HEK293 (cell line): ENCODE measurements around the gene MRPS18B.

Experiments
- CTCF ChIA-PET: fragments of 350-600 bp; formaldehyde crosslinking; extraction: SDS; loops from one replicate; lab custom pipeline; 2021; ENCODE audit warnings: antibody characterized with exemption; lab: Yijun Ruan, JAX
- POLR2A ChIA-PET: fragments of 300-600 bp; formaldehyde crosslinking; extraction: SDS; loops from one replicate; lab custom pipeline; 2020; ENCODE audit warnings: antibody characterized with exemption, inconsistent platforms; lab: Yijun Ruan, JAX
- H3K27ac ChIP-seq: fragments of 200-500 bp; sonication (Bioruptor generic); 2 replicates; pipeline ENCODE4 v1.5.1; 2014; ENCODE audit warnings: low read depth, low read length, control low read depth, inconsistent platforms; ENCODE audit errors: extremely low read depth
- H3K36me3 ChIP-seq, 2 experiments: fragments of 200-500 bp in 1 of 2; sonication (Bioruptor generic) in 1 of 2; 1 replicate in 1 of 2; 2 replicates in 1 of 2; pipeline ENCODE4 v1.5.1; 2014 to 2017; ENCODE audit warnings: inconsistent platforms in 2 of 2, low read length in 2 of 2; ENCODE audit not compliant: control insufficient read depth in 2 of 2, insufficient read depth in 1 of 2
- H3K4me1 ChIP-seq: fragments of 200-500 bp; sonication (Bioruptor generic); 2 replicates; pipeline ENCODE4 v1.5.1; 2014; ENCODE audit warnings: mild to moderate bottlenecking, low read length, inconsistent platforms; ENCODE audit not compliant: control insufficient read depth, insufficient read depth
- H3K4me3 ChIP-seq: 2 replicates; pipeline ENCODE4 v1.5.1; 2011; ENCODE audit warnings: low read depth, mild to moderate bottlenecking, control low read depth, low read length, moderate library complexity
- H3K9me3 ChIP-seq: fragments of 200-500 bp; sonication (Bioruptor generic); 2 replicates; pipeline ENCODE4 v1.5.1; 2014; ENCODE audit warnings: low read depth, low read length, inconsistent platforms; ENCODE audit not compliant: control insufficient read depth, insufficient read depth
- GFI1B ChIP-seq: fragments of 450-650 bp; formaldehyde crosslinking; IDR thresholded peaks from 2 replicates; pipeline ENCODE4 v1.5.1; 2016; ENCODE audit warnings: missing biosample characterization, missing genetic modification characterization
- KLF1 ChIP-seq: fragments of 450-650 bp; formaldehyde crosslinking; IDR thresholded peaks from 2 replicates; pipeline ENCODE4 v1.5.1; 2016; ENCODE audit warnings: missing biosample characterization, missing genetic modification characterization
- KLF8 ChIP-seq: fragments of 450-650 bp; formaldehyde crosslinking; IDR thresholded peaks from 2 replicates; pipeline ENCODE4 v1.5.1; 2016; ENCODE audit warnings: missing biosample characterization, missing genetic modification characterization
- PRDM10 ChIP-seq: fragments of 450-650 bp; formaldehyde crosslinking; IDR thresholded peaks from 2 replicates; pipeline ENCODE4 v1.5.1; 2016; ENCODE audit warnings: missing biosample characterization, missing genetic modification characterization
- ZBTB21 ChIP-seq: fragments of 450-650 bp; formaldehyde crosslinking; IDR thresholded peaks from 2 replicates; pipeline ENCODE4 v1.5.1; 2017; ENCODE audit warnings: missing biosample characterization, missing genetic modification characterization
- ZEB2 ChIP-seq: fragments of 450-650 bp; formaldehyde crosslinking; IDR thresholded peaks from 2 replicates; pipeline ENCODE4 v1.5.1; 2016; ENCODE audit warnings: missing biosample characterization, missing genetic modification characterization
- ZNF121 ChIP-seq: fragments of 450-650 bp; formaldehyde crosslinking; IDR thresholded peaks from 2 replicates; pipeline ENCODE4 v1.5.1; 2016; ENCODE audit warnings: missing biosample characterization, missing genetic modification characterization
- ZNF138 ChIP-seq: fragments of 450-650 bp; formaldehyde crosslinking; IDR thresholded peaks from 2 replicates; pipeline ENCODE4 v1.5.1; 2016; ENCODE audit warnings: missing biosample characterization, missing genetic modification characterization, borderline replicate concordance
- ZNF2 ChIP-seq: fragments of 450-650 bp; formaldehyde crosslinking; IDR thresholded peaks from 2 replicates; pipeline ENCODE4 v1.5.1; 2016; ENCODE audit warnings: missing biosample characterization, missing genetic modification characterization
- ZNF211 ChIP-seq: fragments of 450-650 bp; formaldehyde crosslinking; IDR thresholded peaks from 2 replicates; pipeline ENCODE4 v1.5.1; 2016; ENCODE audit warnings: low read depth, missing biosample characterization, missing genetic modification characterization
- ZNF280D ChIP-seq: fragments of 450-650 bp; formaldehyde crosslinking; IDR thresholded peaks from 2 replicates; pipeline ENCODE4 v1.5.1; 2016; ENCODE audit warnings: missing biosample characterization, missing genetic modification characterization
- ZNF514 ChIP-seq: fragments of 450-650 bp; formaldehyde crosslinking; IDR thresholded peaks from 2 replicates; pipeline ENCODE4 v1.5.1; 2016; ENCODE audit warnings: missing biosample characterization, missing genetic modification characterization
- ZNF544 ChIP-seq: fragments of 450-650 bp; formaldehyde crosslinking; IDR thresholded peaks from 2 replicates; pipeline ENCODE4 v1.5.0; 2017; ENCODE audit warnings: missing biosample characterization, missing genetic modification characterization
- ZNF707 ChIP-seq: fragments of 450-650 bp; formaldehyde crosslinking; IDR thresholded peaks from 2 replicates; pipeline ENCODE4 v1.5.1; 2016; ENCODE audit warnings: missing biosample characterization, missing genetic modification characterization
- ZNF777 ChIP-seq: fragments of 450-650 bp; formaldehyde crosslinking; IDR thresholded peaks from 2 replicates; pipeline ENCODE4 v1.5.1; 2017; ENCODE audit warnings: missing biosample characterization, missing genetic modification characterization, borderline replicate concordance
- TF ChIP-seq, protein P1 (sequence below): fragments of 450-650 bp; formaldehyde crosslinking; IDR thresholded peaks from 2 replicates; pipeline ENCODE4 v1.5.1; 2016; ENCODE audit warnings: missing biosample characterization, missing genetic modification characterization
- TF ChIP-seq, protein P2 (sequence below): fragments of 450-650 bp; formaldehyde crosslinking; IDR thresholded peaks from 2 replicates; pipeline ENCODE4 v1.5.1; 2016; ENCODE audit warnings: missing biosample characterization, missing genetic modification characterization, borderline replicate concordance

The MRPS18B gene

GRCh38 chr6:30573113-30573512 lies 44.5 kb upstream of the MRPS18B start:
- no peak overlapping the region for H3K27ac ChIP-seq
- POLR2A ChIA-PET, result interaction anchor here (1.0 kb wide), 2 partner anchors 40 to 42 kb away, joined by 3 to 5 read pairs; no protein-coding TSS in a partner anchor
- peaks cover 9% of the 10 kb centered on the region; the same call in 1 of the 2 replicates for H3K4me1 ChIP-seq
- no peak for TF ChIP-seq ZNF544 (tag by site-specific recombination)
- TF ChIP-seq, protein P1, sequence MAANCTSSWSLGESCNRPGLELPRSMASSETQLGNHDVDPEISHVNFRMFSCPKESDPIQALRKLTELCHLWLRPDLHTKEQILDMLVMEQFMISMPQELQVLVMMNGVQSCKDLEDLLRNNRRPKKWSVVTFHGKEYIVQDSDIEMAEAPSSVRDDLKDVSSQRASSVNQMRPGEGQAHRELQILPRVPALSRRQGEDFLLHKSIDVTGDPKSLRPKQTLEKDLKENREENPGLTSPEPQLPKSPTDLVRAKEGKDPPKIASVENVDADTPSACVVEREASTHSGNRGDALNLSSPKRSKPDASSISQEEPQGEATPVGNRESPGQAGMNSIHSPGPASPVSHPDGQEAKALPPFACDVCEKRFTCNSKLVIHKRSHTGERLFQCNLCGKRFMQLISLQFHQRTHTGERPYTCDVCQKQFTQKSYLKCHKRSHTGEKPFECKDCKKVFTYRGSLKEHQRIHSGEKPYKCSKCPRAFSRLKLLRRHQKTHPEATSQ (tag by site-specific recombination), result no peak
- no peak for TF ChIP-seq ZEB2 (tag by site-specific recombination)
- no peak for TF ChIP-seq ZNF777 (tag by site-specific recombination)
- TF ChIP-seq GFI1B (tag by site-specific recombination), result no peak
- no peak for TF ChIP-seq ZNF121 (tag by site-specific recombination)
- no peak for TF ChIP-seq ZNF138 (tag by site-specific recombination)
- no peak for TF ChIP-seq ZNF514
- TF ChIP-seq ZNF707 (tag by site-specific recombination), result no peak
- TF ChIP-seq, protein P2, sequence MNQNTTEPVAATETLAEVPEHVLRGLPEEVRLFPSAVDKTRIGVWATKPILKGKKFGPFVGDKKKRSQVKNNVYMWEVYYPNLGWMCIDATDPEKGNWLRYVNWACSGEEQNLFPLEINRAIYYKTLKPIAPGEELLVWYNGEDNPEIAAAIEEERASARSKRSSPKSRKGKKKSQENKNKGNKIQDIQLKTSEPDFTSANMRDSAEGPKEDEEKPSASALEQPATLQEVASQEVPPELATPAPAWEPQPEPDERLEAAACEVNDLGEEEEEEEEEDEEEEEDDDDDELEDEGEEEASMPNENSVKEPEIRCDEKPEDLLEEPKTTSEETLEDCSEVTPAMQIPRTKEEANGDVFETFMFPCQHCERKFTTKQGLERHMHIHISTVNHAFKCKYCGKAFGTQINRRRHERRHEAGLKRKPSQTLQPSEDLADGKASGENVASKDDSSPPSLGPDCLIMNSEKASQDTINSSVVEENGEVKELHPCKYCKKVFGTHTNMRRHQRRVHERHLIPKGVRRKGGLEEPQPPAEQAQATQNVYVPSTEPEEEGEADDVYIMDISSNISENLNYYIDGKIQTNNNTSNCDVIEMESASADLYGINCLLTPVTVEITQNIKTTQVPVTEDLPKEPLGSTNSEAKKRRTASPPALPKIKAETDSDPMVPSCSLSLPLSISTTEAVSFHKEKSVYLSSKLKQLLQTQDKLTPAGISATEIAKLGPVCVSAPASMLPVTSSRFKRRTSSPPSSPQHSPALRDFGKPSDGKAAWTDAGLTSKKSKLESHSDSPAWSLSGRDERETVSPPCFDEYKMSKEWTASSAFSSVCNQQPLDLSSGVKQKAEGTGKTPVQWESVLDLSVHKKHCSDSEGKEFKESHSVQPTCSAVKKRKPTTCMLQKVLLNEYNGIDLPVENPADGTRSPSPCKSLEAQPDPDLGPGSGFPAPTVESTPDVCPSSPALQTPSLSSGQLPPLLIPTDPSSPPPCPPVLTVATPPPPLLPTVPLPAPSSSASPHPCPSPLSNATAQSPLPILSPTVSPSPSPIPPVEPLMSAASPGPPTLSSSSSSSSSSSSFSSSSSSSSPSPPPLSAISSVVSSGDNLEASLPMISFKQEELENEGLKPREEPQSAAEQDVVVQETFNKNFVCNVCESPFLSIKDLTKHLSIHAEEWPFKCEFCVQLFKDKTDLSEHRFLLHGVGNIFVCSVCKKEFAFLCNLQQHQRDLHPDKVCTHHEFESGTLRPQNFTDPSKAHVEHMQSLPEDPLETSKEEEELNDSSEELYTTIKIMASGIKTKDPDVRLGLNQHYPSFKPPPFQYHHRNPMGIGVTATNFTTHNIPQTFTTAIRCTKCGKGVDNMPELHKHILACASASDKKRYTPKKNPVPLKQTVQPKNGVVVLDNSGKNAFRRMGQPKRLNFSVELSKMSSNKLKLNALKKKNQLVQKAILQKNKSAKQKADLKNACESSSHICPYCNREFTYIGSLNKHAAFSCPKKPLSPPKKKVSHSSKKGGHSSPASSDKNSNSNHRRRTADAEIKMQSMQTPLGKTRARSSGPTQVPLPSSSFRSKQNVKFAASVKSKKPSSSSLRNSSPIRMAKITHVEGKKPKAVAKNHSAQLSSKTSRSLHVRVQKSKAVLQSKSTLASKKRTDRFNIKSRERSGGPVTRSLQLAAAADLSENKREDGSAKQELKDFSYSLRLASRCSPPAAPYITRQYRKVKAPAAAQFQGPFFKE (tag by site-specific recombination), result no peak
- no peak for TF ChIP-seq KLF1
- no peak for TF ChIP-seq KLF8 (tag by site-specific recombination)
- no peak for TF ChIP-seq ZNF2 (tag by site-specific recombination)
- TF ChIP-seq ZBTB21 (tag by site-specific recombination), result no peak
- TF ChIP-seq, all 188 proteins: peak for 0
- Histone ChIP-seq H3K9me3 (no peaks in the 10 kb centered on the region), H3K4me3 (no peak overlapping the region), H3K36me3 (peaks cover 32 to 40% of the 10 kb centered on the region in 2 experiments)
- CTCF ChIA-PET, result interaction anchor here (0.6 to 1.3 kb wide), 3 partner anchors 32 to 157 kb away, joined by 3 to 4 read pairs (median 3); no protein-coding TSS in a partner anchor

GRCh38 chr6:30578051-30578450 lies 39.6 kb upstream of the MRPS18B start:
- CTCF ChIA-PET, result interaction anchor here (0.5 to 2.8 kb wide), 5 partner anchors 19 to 137 kb away, joined by 3 to 18 read pairs (median 4); no protein-coding TSS in a partner anchor
- TF ChIP-seq ZNF211 (tag by site-specific recombination) (no peak), PRDM10 (no peak), ZNF280D (no peak)
- TF ChIP-seq, all 188 proteins: peak for 0
- Histone ChIP-seq H3K36me3 (peaks cover 79 to 86% of the 10 kb centered on the region in 2 experiments), H3K27ac (no peak overlapping the region), H3K4me1 (peaks cover 5% of the 10 kb centered on the region; the same call in 1 of the 2 replicates), H3K4me3 (no peak overlapping the region), H3K9me3 (no peaks in the 10 kb centered on the region)
- POLR2A ChIA-PET, result interaction anchor here (0.5 to 1.4 kb wide), 2 partner anchors 9 to 364 kb away, joined by 4 to 5 read pairs; no protein-coding TSS in a partner anchor
